ENCODE measurements around the gene MED15.
"Not testable (repeated sequence)": the region's sequence is repeated elsewhere in the genome, so short reads cannot be mapped to it uniquely, and the experiment has no call there.

MED15 gene, protein sequence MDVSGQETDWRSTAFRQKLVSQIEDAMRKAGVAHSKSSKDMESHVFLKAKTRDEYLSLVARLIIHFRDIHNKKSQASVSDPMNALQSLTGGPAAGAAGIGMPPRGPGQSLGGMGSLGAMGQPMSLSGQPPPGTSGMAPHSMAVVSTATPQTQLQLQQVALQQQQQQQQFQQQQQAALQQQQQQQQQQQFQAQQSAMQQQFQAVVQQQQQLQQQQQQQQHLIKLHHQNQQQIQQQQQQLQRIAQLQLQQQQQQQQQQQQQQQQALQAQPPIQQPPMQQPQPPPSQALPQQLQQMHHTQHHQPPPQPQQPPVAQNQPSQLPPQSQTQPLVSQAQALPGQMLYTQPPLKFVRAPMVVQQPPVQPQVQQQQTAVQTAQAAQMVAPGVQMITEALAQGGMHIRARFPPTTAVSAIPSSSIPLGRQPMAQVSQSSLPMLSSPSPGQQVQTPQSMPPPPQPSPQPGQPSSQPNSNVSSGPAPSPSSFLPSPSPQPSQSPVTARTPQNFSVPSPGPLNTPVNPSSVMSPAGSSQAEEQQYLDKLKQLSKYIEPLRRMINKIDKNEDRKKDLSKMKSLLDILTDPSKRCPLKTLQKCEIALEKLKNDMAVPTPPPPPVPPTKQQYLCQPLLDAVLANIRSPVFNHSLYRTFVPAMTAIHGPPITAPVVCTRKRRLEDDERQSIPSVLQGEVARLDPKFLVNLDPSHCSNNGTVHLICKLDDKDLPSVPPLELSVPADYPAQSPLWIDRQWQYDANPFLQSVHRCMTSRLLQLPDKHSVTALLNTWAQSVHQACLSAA

DNA sequence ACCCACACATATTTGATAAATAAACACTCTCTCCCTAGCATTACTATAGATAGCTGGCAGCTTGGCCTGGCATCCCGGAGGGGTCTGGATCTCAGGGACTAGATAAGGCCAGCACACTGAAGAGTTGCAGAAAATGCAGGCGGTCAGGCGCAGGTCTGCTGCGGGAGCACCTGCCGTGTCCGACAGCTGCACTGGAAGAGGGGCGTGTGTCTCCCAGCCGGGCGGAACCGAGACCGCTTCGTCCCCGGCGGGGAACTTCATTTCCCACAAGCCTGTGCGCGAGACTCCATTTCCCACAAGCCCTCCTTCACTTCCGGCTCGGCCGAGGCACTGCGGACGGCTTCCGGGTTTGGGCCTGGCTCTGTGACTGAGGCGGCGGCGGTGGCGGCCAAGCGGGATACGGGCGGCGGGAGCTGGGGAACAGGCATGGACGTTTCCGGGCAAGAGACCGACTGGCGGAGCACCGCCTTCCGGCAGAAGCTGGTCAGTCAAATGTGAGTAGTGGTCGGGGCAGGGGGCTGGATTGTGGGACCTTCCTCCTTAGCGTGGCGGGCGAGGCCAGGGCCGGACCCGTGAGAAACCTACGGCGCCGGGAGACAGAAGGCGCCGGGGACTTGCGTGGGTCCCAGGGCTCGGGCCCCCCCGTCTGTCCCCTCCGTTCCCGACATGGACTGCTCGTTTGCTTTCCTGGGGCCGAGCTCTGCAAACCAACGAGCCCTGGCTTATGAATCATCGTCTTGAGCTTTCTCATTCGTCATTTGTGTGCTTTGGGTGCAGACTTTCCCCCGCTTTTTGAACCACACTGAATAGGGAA, at the start of gene MED15:
Gene MED15, plus strand, starts transcription at position 358 of the 814 bp plus-strand sequence. Its CDS starts 69 bp downstream, at position 427.
- peak; percentile 86 for DNase-seq (ENCODE audit: low spot score)

DNA sequence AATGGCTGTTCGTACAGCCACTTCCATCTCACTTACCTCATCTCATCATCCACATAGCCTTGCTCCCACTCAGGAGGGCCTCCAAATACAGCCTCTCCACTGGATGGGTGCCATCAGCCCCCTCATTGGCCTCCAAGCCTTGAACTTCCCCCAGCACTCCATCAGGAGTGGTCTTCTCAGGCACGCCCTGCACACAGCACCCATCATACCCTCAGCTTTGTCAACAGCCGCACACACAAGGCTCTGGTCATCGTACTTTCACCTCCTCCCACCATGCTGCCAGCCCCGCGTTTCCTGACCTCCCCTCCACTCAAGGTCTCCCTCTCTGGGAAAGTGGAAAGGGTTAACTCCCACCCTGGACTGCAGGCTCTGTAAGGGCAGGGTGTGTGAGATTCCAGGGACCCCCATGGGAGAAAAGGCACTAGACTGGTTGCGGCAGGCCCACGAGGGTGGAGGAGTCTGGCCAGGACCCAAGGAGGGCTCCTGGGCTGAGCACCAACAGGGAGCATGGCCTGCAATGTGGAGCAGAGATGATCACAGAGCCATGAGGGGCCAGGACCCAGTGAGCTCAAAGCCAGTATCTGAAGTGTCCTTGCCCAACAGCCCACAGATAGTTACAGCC, 48.8 kb upstream of the MED15 start:
- no peak for DNase-seq (ENCODE audit: low spot score)

DNA sequence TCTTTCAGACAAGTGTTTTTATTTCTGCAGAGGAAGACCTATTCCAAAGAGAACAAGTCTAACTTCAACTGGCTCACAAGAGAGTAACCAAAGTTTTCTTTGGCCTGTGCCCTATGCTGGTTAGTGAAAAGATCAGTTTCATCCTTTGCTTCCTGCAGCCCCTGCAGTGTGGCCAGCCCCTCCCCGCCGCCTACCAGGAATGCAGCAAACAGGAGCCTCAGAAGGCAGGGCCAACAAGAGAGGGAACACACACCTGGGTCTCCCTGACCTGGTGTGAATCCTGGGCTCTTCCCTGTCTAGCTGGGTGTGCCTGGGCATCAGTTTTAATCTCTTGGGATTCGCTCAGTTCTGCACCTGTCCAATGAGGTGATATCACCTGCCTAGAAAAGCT, 48.3 kb upstream of the MED15 start:
- no peak for DNase-seq (ENCODE audit: low spot score)

DNA sequence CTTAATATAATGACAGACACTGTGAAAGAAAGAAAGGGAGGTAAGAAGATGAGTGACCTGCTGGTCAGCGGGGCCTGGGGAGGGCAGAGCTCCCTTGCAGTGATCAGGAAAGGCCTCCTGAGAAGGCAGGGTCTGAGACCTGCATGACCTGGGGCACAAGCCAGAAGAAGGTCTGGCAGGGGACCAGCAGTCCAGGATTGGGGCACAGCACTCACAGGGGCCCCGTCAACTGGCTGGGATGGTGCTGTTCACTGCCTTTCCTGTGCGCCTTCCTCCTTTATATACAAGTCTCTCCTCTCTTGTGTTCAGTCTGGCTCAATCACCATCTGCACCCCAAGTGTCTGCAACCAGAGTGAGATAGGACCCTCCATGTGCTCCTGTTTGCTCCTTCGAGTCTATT, 47.5 kb upstream of the MED15 start:
- no peak for DNase-seq (ENCODE audit: low spot score)

DNA sequence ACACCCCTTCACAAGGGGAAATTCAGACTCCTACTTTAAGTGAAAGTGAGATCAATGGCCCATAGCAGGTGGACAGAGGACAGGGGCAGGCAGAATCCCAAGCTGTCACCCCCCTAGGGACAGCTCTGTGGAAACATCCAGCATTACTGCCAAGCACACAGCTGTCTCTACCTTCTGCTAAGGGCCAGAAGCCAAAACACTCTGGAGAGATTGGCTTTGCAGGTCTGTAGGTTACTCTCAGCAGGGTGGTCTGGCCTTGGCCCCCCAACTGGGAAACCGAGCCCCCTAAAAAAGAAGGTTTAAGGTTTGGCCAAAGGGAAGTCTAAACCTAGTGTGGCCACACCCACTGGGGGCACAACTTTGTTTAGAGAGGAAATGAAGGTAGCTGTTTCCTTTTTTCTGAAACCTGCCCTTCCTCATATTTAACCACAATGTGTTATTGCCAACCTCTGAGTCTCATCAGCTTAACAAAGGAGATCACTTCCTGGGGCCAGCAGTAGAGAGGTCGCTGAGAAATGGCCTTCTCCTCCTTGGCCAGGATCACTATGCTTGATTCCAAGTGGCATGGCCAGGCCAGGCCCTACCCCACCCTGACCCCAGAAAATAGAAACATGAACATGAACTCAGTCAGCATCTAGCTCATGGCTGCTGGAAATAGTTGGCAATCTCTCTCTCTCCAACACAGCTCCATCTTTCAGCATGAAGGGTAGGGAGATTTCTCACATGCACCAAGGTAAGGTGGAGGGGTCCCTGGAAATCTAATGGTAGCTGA, 43.9 kb upstream of the MED15 start:
- no peak for DNase-seq (ENCODE audit: low spot score)

DNA sequence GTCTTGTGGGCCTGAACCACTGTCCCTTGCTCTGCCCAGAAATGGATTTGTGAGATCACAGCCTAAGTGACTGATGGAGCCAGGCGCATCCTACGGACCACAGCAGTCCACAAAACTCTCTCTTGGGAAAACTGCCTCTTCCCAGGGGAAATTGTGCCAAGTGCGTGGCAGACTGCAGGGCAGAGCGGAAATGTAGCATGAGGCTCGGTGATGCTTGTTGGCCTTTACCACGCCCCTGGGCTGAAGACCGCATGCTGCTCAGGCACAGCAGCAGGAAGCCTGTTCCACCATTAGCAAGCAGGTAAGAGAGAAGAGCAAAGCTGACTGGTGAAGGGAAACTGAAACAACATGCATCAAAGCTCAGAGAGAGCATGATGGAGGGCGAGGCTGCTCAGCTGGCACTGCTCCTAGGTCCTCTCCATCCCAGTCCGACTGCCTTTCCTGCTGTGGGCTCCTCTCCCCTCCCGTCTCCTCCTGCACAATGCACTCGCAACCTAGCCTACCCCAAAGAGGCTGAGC, 43.3 kb upstream of the MED15 start:
- DNase-seq (ENCODE audit: low spot score), result no peak

DNA sequence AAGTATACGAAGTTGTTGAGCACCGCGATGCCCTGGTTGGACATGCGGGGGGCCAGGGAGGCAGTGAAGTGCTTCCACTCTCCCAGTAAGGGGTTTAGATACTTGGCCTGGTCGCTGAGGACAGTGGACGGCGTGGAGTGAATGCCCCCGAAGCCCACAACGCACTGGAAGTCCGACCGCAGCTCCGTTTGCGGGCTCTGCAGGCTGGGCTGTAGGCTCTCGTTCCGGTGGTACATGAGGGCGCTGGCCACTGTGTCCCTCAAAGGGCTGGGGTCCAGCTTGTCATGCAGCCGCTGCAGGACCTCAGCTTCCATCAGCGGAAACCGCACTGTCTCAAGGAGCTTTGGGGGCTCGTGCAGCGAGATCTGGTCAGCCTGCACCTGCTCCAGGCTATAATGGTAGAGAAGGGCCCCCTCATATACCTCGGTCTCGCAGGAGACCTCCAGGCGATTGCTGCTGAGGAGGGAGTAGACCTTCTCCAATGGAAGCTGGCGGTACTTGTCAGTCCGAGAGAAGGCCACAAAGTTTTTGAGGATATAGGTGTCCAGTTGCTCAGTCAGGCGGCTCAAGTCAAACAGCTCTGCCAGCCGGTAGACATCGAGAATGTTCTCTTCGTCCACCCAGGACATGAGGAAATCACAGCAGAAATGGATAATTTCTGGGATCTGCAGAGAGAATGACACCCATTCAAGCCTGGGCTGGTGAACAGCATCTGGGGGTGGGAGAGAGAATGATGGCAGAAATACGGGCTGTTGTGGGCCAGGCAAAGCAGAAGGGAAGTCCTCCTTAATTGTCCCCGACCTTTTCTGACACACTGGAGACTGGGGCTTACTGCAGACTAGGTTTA, 42.3 kb upstream of the MED15 start:
- no peak for DNase-seq (ENCODE audit: low spot score)

DNA sequence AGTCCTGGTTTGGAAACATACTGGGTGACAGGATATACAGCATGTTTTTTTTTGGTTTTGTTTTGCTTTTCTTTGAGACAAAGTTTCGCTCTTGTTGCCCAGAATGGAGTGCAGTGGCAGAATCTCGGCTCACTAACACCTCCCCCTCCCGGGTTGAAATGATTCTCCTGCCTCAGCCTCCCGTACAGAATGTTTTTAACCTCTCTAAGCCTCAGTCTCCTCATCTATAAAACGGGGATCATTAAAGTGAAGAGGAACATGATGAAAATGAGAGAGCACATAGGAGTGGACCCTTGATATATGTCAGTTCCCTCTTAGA, 41.7 kb upstream of the MED15 start:
- DNase-seq (ENCODE audit: low spot score), result no peak

DNA sequence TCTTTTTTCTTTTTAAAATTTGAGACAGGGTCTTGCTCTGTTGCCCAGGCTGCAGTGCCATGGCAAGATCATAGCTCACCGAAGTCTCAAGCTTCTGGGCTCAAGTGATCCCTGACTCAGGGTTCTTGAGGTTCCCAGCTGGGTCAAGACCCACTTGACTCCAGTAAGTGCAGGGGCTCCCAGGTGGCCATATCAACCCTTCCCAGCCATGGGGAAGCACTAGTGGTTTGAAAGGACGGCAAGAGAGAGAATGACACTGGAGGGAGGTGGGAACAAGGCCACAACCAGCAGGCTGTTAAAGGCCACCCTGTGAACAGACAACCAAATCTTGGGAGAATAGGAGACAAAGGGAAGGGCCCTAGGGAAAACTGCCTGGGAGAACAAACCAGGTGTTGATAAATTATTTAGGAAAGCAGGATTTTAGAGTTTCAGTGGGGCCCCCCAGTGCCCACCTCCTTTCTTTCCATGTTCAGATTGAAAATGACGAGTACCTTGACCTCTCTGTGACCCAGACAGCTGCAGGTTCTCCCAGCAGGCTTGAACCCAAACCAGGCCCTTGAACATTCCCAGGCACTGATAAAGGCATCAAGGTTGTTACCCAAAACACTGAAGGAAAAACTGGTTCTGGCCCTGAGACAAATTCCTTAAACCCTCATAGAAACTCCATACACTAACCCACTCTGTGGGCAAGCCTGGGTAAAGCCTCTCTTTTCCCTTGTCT, 40.6 kb upstream of the MED15 start:
- DNase-seq (ENCODE audit: low spot score), result no peak

DNA sequence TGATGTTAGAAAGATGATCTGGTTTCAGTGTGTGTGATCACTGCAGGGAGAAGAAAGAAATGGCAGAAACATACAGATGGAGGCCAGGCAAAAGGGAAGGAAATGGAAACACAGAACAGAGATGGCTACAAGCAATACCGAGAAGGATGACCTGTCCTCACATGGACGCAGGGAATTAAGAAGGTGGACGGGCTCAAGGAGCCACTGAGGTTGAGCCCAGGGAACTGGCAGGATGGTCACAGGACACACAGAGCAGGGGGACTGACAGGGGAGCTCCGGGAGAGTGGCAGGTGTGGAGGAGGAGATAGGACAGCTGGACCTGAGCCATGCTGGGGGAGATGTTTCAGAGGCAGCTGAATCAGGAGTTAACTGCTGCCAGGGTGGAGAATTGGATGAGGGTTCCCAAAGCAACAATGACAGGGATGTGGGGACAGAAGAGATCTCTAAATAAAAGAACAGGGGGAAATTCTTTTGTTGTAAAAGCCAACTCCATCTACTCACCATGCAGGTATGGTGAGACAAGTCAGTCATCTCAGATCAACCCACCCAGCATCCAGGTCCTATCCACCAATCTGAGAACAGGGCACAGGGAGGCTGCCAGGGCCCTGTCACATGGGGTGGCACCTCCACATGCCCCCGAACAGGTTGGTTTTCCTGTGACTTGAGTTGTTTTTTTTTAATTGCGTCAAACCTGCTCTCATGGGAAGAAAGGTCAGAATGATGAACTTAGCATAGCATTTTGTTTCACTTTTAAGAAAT, 38.1 kb upstream of the MED15 start:
- no peak for DNase-seq (ENCODE audit: low spot score)

DNA sequence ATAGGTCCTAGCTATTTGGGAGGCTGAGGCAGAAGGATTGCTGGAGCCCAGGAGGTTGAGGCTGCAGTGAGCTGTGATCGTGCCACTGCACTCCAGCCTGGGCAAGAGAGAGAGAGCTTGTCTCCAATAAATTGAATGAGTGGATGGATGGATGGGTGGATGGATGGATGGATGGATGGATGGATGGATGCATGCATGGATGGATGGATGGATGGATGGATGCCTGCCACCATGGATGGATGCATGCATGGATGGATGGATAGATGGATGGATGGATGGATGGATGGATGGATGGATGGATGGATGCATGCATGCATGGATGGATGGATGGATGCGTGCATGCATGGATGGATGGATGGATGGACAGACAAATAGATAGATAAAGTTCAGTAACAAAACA, 36.9 kb upstream of the MED15 start:
- not testable (repeated sequence) for DNase-seq (ENCODE audit: low spot score)

DNA sequence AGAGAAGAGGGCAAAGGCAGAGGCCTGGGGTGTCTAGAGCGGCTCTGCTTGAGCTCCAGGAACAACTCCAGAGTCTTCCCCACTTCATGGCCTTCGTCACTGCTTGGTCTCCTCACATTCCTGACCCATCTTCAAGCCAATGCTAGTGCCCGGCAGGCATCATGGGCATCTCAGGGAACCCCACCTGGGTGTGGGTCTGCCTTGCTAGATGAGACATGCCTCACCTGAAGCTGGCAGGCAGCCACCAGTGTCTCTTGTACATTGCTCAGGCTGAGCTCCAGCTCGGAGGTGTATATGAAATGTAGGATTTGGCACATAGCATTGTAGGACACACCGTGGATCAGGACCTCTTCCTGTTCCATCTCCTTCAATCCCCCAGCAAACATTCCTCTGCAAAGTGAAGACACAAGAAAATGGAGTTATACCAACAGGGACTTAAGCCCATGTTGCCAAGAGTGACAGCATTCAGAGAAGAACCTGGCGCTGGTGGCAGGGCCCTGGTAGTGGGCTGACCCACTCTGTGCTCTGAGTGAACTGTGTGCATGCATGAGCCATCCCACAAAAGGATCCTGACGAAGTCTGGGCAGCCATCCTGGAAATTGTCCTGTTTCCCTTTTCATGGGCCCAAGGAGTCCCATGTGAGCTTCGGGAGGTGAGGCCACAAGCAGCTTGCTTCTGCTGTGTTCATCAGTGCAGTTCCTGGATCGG, 36.1 kb upstream of the MED15 start:
- DNase-seq (ENCODE audit: low spot score), result no peak

DNA sequence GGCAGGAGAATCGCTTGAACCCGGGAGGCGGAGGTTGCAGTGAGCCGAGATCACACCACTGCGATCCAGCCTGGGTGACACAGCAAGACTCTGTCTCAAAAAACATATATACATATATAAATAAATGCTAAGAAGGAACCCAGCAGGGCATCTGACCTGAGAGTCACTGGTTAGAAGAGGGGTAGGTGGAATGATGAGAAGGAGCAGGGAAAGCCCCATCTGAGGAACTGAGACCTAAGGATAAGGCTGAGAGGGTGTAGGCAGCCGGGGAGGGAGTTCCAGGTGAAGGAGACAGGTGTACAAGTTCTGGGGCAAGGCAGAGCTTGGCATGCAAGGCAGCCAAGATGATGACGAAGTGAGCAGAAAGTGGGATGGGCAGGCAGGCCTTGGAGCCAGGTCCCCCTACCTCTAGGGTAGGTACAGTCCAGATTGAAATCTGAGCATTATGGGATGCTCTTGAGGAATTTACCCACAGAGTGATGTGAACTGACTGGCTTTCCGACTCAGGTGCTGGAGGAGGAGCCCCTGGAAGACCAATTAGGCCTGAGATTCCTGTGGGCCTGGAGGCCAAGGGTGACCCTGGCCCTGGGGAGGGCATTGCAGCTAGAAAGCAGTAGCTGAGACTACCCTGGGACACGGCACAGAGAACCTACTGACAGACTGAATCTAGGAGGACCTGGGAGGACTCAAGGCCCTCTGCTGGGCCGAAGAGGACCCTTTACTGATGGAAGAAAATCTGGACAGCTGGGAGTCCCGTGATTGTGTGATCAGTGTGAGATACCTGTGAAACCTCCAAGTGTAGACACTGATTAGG, 34.6 kb upstream of the MED15 start:
- DNase-seq (ENCODE audit: low spot score), result no peak

DNA sequence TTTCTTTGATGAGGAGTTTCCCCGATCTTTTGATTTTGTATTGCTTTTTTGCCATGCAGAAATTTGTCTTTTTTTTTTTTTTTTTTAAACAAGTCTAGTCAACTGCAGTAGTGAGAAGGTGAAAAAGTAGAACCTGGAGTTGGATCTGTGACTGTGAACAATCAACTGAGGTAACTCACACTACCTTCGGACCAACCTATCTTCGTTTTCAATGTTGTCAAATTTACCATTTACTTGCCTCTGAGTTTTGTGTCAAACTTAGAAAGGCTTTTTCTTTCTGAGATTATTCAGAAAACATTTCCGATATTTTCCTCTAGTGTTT, 32.3 kb upstream of the MED15 start:
- DNase-seq (ENCODE audit: low spot score), result no peak

DNA sequence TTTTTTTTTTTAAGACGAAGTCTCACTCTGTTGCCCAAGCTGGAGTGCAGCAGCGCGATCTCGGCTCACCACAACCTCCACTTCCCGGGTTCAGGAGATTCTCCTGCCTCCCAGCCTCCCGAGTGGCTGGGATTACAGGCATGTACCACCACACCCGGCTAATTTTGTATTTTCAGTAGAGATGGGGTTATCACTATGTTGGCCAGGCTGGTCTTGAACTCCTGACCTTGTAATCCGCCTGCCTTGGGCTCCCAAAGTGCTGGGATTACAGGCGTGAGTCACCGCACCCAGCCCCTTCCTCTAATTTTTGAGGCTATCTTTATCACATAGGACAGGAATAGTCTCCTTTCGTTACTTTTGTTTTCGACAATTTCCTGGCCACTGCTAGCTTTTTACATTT, 31.8 kb upstream of the MED15 start:
- not testable (repeated sequence) for DNase-seq (ENCODE audit: low spot score)

DNA sequence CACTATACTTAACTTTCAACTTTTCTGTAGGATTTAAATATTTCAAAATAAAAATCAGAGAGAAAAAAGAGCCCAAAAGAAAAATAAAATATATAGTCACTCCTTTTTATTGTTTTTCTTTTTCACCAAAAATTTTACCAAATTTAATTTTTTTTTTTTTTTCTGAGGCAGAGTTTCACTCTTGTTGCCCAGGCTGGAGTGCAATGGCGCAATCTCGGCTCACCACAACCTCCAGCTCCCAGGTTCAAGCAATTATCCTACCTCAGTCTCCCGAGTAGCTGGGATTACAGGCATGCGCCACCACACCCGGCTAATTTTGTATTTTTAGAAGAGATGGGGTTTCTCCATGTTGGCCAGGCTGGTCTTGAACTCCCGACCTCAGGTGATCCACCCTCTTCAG, 29.4 kb upstream of the MED15 start:
- DNase-seq (ENCODE audit: low spot score), result not testable (repeated sequence)

DNA sequence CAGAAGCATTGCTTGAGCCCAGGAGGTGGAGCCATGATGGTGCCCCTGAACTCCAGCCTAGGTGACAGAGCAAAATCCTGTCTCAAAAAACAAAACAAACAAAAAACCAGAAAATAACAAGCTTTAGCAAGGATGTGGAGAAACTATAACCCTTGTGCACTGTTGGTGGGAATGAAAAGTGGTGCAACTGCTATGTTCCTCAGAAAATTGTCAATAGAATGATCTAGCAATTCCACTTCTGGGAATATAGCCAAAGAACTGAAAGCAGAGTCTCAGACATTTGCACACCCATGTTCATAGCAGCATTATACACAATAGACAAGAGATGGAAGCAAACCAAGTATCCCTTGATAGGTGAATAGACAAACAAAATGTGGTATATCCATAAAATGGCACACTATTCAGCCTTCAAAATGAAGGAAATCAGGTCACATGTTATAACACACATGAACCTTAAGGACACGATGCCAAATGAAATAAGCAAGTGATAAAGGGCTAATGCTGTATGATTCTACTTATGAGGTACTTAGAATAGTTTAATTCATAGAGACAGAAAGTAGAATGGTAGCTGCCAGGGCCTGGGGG, 27.7 kb upstream of the MED15 start:
- no peak for DNase-seq (ENCODE audit: low spot score)

Data from hepatic stellate cell (primary cell).